Activated T-cell treated with anti-CD3 and anti-CD28 coated beads, Interleukin-2, amount 50 U/mL, for 1 hour (primary cell): Measurements from ENCODE around the gene KLF8.

ENCODE experiments used
- DNase-seq: peaks from one replicate; pipeline ENCODE4 v3.0.0-alpha.2; 2020

KLF8 gene

GRCh38 chrX:56313308-56313707 is 81.2 kb downstream of the KLF8 start:
- DNase-seq, result no peak

- DNase-seq, result no peak
These were observed 82.2 kb downstream of the KLF8 start for GRCh38 chrX:56314334-56314733.

- no peak for DNase-seq
These were observed 85.9 kb downstream of the KLF8 start for GRCh38 chrX:56318076-56318475.

- no peak for DNase-seq
These were observed 87.0 kb downstream of the KLF8 start for GRCh38 chrX:56319165-56319564.
